Myocyte (in vitro differentiated cells): ENCODE measurements around the gene SHANK1. TPM values are rescaled to one million over a fixed set of nuclear protein-coding genes. Genes with fewer than 3 reads are reported as not detected.

Experiments used
- DNase-seq: peaks from one replicate; pipeline ENCODE4 v3.0.0-alpha.2; 2012; ENCODE audit warnings: low read depth
- total RNA-seq: library from RNA; depleted of rRNA; stranded (reverse); fragments of >200 nt; gene quantifications from 2 replicates; pipeline ENCODE4 v1.2.3, GENCODE V29; 2014

The SHANK1 gene
- total RNA-seq, 1 donor from 2014 or later: 32.3 TPM

DNA sequence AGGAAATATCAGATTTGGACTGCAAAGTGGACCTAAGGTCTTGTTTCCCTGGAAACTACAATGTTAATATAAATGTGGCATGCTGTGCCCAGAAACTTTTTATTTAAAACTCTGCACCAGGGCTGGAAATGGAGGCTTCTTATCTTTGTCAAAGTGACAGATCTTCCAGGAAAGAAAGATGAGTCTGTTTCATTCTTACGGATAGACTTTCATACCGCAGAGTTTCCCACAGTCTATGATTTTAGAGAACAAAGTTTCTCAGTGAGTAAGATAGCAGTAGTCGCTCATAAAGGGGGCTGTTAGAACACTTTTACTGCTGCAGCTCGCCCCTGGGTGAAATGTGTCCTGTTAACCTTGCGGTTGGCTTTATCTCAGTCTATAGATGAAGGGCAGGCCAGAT, 10.3 kb upstream of the SHANK1 start:
- no peak for DNase-seq

GRCh38 chr19:50728084-50728737, 8.6 kb upstream of the SHANK1 start:
- DNase-seq: no peak

GRCh38 chr19:50725911-50726230, 6.3 kb upstream of the SHANK1 start:
- no peak for DNase-seq

- DNase-seq: peak; percentile 38
Observed at GRCh38 chr19:50725218-50725910, 5.8 kb upstream of the SHANK1 start.

DNA sequence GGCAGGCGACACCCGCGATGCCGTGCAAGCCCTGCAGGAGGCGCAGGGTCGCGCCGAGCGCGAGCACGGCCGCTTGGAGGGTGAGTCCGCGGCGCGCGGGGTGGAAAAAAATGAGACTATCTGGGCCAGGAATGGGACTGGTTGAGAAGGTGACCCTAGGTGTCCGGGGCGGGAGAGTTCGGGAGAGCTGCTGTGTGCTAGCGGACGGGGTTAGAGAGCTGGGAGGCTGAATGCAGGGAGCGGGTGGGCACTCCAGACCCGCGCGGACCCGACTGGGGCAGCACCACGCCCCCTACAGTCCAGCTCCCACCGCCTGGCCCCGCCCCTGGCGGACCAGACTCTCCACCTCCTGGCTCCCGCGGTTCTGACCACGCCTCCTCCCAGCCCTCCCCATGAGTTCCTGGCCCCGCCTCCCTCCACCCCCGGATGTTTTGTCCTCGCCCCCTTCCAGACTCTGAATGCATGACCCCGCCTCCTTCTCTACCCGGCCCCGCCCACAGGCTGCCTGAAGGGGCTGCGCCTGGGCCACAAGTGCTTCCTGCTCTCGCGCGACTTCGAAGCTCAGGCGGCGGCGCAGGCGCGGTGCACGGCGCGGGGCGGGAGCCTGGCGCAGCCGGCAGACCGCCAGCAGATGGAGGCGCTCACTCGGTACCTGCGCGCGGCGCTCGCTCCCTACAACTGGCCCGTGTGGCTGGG, 5.1 kb upstream of the SHANK1 start:
- DNase-seq: peak; percentile 100

DNA sequence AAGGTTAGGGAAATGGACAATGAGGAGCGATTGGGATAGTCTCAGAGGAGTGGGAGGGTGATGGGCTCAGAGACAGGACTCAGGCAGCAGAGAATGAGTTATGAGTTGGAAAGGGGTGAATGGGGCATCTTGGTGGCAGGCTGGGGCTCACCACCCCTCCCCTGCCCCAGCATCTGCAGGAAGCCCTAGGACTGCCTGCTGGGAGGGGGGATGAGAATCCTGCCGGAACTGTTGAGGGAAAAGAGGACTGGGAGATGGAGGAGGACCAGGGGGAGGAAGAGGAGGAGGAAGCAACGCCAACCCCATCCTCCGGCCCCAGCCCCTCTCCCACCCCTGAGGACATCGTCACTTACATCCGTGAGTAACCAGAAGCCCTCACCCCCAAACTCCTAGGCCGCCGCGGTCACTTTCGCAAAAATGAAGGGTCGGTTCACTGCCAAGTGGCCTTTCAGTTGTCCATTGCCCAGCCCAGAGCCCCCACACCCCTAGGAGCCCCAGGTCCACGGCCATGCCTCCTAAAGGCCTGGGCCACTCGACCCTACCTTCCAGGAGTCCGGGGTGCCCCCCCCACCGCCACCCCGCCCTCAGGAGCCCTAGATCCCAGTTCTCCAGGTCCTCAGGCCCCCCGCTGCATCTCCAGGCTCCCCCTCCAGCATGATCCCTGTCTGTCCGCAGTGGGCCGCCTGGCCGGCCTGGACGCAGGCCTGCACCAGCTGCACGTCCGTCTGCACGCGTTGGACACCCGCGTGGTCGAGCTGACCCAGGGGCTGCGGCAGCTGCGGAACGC, 4.3 kb upstream of the SHANK1 start:
- DNase-seq: no peak

DNA sequence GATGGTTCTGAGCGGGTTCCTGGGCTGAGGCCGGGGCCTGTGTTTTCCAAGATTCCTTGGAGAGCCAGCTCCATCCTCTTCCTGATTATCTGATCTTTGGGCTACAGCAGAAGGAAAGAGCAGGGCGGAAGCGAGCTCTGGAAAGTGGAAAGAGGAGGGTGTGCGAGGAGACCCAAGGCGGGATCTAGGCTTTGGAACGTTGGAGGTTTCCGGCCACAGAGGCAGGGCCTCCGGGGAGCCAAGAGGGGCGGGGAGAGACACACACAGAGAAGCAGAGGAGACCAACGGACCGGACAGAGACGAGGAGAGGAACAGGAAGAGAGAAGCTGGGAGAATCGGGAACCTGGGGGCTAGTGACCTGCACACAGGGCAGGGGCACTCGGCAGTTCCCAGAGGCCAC, 3.5 kb upstream of the SHANK1 start, which contains the start of gene CLEC11A:
CLEC11A (plus strand) TSS at position 296 of the 400 bp plus-strand sequence. CDS start 162 bp downstream, outside the sequence.
- DNase-seq: peak; percentile 55

GRCh38 chr19:50722201-50723013, 2.8 kb upstream of the SHANK1 start:
- no peak for DNase-seq

- DNase-seq: peak; percentile 45
Observed at GRCh38 chr19:50721441-50722137, 2.0 kb upstream of the SHANK1 start.

DNA sequence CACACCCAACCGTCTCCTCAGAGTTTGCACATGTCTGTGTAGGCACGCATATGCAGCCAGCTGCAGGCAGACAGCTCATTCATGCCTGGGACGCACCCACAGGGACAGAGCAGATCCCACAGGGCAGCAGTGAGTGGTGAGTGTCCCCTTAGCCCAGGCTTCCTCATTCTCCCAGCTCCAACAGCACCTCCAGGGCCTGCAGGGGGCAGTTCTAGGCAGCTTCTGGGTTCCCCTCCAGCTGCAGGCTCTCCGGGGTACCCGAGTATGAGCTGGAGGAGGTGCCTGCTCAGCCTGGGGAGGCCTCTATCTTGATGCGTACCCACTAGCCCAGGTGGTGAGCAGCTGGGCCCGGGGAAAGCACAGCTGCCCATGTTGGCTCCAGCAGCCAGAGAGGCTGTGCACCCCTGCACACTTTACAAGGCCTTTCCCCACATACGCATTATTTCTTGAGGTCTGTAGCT, 1.3 kb upstream of the SHANK1 start:
- DNase-seq: peak; percentile 72

- no peak for DNase-seq
Observed at GRCh38 chr19:50720181-50720920, 749 bp upstream of the SHANK1 start.

DNA sequence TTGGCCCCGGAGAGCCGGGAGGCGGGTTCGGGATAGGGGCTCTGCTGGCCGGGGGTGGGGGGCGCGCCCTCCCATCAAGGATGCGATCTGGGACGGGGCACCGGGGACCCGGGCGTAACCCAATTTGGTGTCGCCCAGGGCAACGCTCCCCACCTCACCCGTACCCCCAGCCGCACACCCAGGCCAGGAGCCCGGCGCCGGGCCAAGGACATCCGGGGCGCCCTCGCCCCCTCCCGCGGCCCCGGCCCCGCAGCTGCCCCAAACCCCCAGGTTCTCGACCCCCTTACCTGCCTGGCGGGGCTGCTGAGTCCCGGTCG, 525 bp downstream of the SHANK1 start:
- DNase-seq: no peak

DNA sequence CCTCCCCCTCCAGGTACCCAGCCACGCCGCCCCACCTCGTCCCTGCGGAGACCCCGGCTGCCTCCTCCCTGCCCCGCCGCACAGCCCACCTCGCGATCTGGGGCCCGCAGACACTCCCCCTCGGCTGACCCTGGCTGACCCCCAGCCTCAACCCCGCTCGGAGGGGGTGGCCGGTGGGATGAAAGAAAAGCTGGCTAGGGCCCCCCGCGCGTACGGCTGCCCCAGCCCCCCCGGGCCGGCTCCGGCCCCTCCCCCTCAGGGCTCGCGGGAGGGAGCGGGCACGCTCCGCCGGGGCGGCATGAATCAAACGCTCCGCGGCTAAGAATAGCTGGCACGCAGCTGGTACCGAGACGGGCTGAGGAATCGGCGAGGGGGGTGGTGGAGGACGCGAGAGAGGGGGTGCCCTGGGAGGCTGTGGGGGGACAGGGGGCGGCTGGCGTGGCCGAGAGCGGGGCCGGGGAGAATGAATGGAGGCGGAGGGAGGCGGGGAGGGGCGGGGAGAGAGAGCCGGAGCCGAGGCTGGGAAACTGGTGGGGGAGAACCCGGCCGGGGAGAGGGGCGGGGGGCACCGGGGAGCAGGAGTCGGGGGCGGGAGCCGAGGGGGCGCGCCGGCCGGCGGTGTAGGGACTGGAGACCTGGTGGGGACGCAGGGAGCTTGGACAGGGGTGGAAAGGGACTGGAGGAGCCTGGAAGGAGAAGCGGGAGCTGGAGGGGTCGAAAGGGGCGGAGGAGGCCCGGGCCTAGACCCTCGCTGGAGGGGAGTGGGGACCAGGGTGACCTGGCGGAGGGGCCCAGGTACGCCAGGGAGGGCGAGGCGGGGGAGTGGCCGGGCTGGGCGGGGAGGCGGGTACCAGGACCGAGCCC, 1.1 kb downstream of the SHANK1 start:
- peak; percentile 65 for DNase-seq

DNA sequence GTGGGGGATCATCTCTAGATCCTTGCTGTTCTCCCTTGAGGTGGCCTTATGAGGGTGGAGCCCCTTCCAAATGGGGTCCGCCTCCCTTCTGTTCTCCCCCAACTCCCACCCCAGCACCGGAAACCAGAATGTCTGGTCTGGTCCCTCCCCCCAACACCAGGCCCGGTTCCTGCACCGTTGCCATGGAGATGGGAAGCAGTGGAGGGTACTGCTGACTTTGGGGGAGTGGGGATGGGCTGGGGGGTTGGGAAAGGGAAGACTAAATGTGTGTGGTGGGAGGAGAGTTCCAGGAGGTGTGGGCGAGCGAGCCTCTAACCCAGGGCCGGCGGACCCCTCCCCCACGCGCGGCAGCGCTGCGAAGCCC, 1.7 kb downstream of the SHANK1 start:
- no peak for DNase-seq

DNA sequence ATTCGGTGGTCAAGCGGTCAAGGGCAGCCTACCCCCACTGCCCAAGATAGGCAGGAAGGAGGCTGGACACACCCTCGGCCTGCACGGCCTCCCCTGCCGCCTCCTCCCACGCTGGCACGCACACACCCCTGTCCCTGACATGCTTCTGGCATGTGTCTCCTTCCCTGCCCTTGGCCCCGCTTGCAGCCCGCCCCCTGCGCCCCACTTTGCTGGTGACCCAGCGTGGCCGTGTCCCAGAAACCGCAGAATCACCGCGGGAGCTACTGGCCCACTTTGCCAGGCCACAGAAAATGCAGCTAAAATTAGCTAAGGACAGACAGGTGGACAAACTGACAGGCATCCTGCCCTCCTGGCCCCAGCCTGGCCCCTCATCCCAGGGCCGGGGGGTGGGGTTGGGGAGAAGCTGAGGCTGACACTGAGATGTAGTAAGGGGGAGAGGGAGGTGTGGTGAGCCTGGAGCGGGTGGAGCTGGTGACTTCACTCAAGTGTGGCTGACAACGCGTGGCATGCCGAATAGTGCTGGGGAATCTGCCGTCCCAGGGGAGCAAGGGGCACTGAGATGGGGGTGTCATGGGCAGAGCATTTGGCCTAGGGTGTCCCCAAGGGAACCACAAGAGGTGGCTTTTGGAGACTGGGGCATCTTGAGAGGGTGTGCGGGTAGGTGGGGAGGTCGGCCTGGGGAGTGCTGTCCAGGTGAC, 2.4 kb downstream of the SHANK1 start:
- peak; percentile 93 for DNase-seq

- no peak for DNase-seq
Observed at GRCh38 chr19:50716178-50717025, 3.2 kb downstream of the SHANK1 start.
